ENCODE results near the gene TRIM22.
"Not testable (repeated sequence)": the region's sequence is repeated elsewhere in the genome, so short reads cannot be mapped to it uniquely, and the experiment has no call there.

TRIM22 gene

GRCh38 chr11:5689551-5689983 is at the start of gene TRIM22:
TSS of gene TRIM22 (plus strand) at chr11:5689790. CDS start at chr11:5696233, 6,443 bp downstream.
- DNase-seq (ENCODE audit: low spot score): no peak

- no peak for DNase-seq (ENCODE audit: low spot score)
These were observed 49.6 kb upstream of the TRIM22 start for GRCh38 chr11:5639953-5640352.

- no peak for DNase-seq (ENCODE audit: low spot score)
These were observed 46.0 kb upstream of the TRIM22 start for GRCh38 chr11:5643585-5643984.

- DNase-seq (ENCODE audit: low spot score): no peak
These were observed 43.5 kb upstream of the TRIM22 start for GRCh38 chr11:5646139-5646538.

GRCh38 chr11:5655474-5655873 is 34.1 kb upstream of the TRIM22 start:
- no peak for DNase-seq (ENCODE audit: low spot score)

- not testable (repeated sequence) for DNase-seq (ENCODE audit: low spot score)
These were observed 32.6 kb upstream of the TRIM22 start for GRCh38 chr11:5656956-5657355.

GRCh38 chr11:5658318-5658717 is 31.3 kb upstream of the TRIM22 start:
- no peak for DNase-seq (ENCODE audit: low spot score)

- DNase-seq (ENCODE audit: low spot score): no peak
These were observed 26.1 kb upstream of the TRIM22 start for GRCh38 chr11:5663511-5663910.

GRCh38 chr11:5665051-5665570 is 24.5 kb upstream of the TRIM22 start:
- DNase-seq (ENCODE audit: low spot score): no peak

GRCh38 chr11:5665746-5666401 is 23.7 kb upstream of the TRIM22 start:
- no peak for DNase-seq (ENCODE audit: low spot score)

- DNase-seq (ENCODE audit: low spot score): no peak
These were observed 23.2 kb upstream of the TRIM22 start for GRCh38 chr11:5666402-5666793.

GRCh38 chr11:5671831-5672230 is 17.8 kb upstream of the TRIM22 start:
- no peak for DNase-seq (ENCODE audit: low spot score)

- DNase-seq (ENCODE audit: low spot score): no peak
These were observed 15.2 kb upstream of the TRIM22 start for GRCh38 chr11:5674391-5674790.

GRCh38 chr11:5679811-5680210 is 9.8 kb upstream of the TRIM22 start:
- no peak for DNase-seq (ENCODE audit: low spot score)

- not testable (repeated sequence) for DNase-seq (ENCODE audit: low spot score)
These were observed 6.6 kb upstream of the TRIM22 start for GRCh38 chr11:5682890-5683441.

- not testable (repeated sequence) for DNase-seq (ENCODE audit: low spot score)
These were observed 6.0 kb upstream of the TRIM22 start for GRCh38 chr11:5683620-5684019.

- no peak for DNase-seq (ENCODE audit: low spot score)
These were observed 5.4 kb upstream of the TRIM22 start for GRCh38 chr11:5684036-5684645.

- DNase-seq (ENCODE audit: low spot score): peak; percentile 92
These were observed 4.8 kb upstream of the TRIM22 start, which contains the start of gene TRIM5 for GRCh38 chr11:5684646-5685362. TSS of gene TRIM5 (minus strand) at chr11:5685074. CDS start at chr11:5680177, 4,897 bp downstream.

- DNase-seq (ENCODE audit: low spot score): no peak
These were observed 3.2 kb upstream of the TRIM22 start for GRCh38 chr11:5686426-5686825.

- no peak for DNase-seq (ENCODE audit: low spot score)
These were observed 1.1 kb upstream of the TRIM22 start for GRCh38 chr11:5688482-5688881.

GRCh38 chr11:5690216-5690615 is 626 bp downstream of the TRIM22 start:
- no peak for DNase-seq (ENCODE audit: low spot score)

GRCh38 chr11:5690736-5691135 is 1.1 kb downstream of the TRIM22 start:
- no peak for DNase-seq (ENCODE audit: low spot score)
